ENCODE measurements around the gene CXCR6. TPM values are rescaled to one million over a fixed set of nuclear protein-coding genes. Genes with fewer than 3 reads are reported as not detected.

Gene CXCR6
- total RNA-seq, 1 experiment from 2014 or later: not detected

DNA sequence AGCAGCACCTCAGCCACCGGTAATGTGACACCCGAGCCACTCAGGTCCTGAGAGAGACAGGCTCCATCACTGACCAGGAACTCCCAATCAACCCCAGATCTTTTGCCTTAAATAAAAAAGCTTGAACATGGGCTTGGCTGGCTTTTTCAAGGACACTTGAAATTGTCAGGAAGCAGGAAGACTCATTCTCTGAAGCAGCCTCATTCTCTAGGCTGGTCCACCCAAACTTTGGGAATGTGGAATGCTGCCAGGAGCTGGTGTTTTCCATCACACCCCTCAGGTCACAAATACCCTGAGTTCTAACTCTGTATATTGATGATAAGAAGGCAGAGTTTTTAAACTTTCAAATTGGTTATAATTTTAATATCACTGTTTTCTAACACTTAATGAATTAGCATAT is 17.0 kb downstream of the CXCR6 start (continued):
- TF ChIP-seq ZNF416 (CRISPR knock-in tag; IDR thresholded peaks at IDR 0.05): no peak
- TF ChIP-seq NR1H2 (CRISPR knock-in tag; IDR thresholded peaks at IDR 0.05): no peak

DNA sequence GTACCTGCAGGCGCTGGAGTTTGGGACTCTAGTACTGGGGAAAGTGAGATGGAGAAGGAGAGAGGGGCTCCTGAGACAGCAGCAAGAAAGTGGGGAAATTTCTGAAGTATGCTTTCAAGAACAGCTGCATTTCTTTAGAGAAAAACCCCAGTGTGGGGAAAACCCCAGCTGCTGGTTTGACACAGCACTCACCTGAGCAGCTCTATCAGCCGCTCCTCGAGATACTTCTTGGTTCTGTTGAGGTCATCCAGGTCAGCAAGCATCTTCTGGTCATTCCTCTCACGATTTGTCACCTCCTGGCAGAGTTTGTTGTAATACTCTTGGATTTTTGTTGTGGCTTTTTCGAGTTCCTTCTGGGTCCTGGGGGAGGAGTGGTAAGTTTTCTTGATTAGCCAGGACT is 18.8 kb downstream of the CXCR6 start:
- Mint-ChIP-seq H3K36me3 (peaks cover 76% of the 10 kb centered on the region), H3K27me3 (ENCODE audit: low read depth) (no peaks in the 10 kb centered on the region), H3K9me3 (no peaks in the 10 kb centered on the region), H3K4me1 (no peaks in the 10 kb centered on the region), H3K4me3 (no peak overlapping the region), H3K27ac (no peak overlapping the region)
- ChIA-PET POLR2A (no interaction called here), CTCF (no interaction called here)
- ATAC-seq: no peak
- TF ChIP-seq, protein P1, sequence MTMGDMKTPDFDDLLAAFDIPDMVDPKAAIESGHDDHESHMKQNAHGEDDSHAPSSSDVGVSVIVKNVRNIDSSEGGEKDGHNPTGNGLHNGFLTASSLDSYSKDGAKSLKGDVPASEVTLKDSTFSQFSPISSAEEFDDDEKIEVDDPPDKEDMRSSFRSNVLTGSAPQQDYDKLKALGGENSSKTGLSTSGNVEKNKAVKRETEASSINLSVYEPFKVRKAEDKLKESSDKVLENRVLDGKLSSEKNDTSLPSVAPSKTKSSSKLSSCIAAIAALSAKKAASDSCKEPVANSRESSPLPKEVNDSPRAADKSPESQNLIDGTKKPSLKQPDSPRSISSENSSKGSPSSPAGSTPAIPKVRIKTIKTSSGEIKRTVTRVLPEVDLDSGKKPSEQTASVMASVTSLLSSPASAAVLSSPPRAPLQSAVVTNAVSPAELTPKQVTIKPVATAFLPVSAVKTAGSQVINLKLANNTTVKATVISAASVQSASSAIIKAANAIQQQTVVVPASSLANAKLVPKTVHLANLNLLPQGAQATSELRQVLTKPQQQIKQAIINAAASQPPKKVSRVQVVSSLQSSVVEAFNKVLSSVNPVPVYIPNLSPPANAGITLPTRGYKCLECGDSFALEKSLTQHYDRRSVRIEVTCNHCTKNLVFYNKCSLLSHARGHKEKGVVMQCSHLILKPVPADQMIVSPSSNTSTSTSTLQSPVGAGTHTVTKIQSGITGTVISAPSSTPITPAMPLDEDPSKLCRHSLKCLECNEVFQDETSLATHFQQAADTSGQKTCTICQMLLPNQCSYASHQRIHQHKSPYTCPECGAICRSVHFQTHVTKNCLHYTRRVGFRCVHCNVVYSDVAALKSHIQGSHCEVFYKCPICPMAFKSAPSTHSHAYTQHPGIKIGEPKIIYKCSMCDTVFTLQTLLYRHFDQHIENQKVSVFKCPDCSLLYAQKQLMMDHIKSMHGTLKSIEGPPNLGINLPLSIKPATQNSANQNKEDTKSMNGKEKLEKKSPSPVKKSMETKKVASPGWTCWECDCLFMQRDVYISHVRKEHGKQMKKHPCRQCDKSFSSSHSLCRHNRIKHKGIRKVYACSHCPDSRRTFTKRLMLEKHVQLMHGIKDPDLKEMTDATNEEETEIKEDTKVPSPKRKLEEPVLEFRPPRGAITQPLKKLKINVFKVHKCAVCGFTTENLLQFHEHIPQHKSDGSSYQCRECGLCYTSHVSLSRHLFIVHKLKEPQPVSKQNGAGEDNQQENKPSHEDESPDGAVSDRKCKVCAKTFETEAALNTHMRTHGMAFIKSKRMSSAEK (CRISPR knock-in tag; IDR thresholded peaks at IDR 0.05; ENCODE audit: borderline replicate concordance): no peak
- TF ChIP-seq, protein P2, sequence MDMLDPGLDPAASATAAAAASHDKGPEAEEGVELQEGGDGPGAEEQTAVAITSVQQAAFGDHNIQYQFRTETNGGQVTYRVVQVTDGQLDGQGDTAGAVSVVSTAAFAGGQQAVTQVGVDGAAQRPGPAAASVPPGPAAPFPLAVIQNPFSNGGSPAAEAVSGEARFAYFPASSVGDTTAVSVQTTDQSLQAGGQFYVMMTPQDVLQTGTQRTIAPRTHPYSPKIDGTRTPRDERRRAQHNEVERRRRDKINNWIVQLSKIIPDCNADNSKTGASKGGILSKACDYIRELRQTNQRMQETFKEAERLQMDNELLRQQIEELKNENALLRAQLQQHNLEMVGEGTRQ (CRISPR knock-in tag; IDR thresholded peaks at IDR 0.05): no peak
- TF ChIP-seq, protein P3, sequence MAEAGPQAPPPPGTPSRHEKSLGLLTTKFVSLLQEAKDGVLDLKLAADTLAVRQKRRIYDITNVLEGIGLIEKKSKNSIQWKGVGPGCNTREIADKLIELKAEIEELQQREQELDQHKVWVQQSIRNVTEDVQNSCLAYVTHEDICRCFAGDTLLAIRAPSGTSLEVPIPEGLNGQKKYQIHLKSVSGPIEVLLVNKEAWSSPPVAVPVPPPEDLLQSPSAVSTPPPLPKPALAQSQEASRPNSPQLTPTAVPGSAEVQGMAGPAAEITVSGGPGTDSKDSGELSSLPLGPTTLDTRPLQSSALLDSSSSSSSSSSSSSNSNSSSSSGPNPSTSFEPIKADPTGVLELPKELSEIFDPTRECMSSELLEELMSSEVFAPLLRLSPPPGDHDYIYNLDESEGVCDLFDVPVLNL (CRISPR knock-in tag; IDR thresholded peaks at IDR 0.05; ENCODE audit: borderline replicate concordance, low read depth): no peak
- TF ChIP-seq EMX1 (CRISPR knock-in tag; IDR thresholded peaks at IDR 0.05) (no peak), TP53 (CRISPR knock-in tag; IDR thresholded peaks at IDR 0.05) (no peak), GRHL2 (CRISPR knock-in tag; IDR thresholded peaks at IDR 0.05; ENCODE audit: insufficient replicate concordance, severe bottlenecking) (no peak), RORB (CRISPR knock-in tag; IDR thresholded peaks at IDR 0.05) (no peak), FOXK1 (CRISPR knock-in tag; IDR thresholded peaks at IDR 0.05) (no peak)
- TF ChIP-seq, protein P4, sequence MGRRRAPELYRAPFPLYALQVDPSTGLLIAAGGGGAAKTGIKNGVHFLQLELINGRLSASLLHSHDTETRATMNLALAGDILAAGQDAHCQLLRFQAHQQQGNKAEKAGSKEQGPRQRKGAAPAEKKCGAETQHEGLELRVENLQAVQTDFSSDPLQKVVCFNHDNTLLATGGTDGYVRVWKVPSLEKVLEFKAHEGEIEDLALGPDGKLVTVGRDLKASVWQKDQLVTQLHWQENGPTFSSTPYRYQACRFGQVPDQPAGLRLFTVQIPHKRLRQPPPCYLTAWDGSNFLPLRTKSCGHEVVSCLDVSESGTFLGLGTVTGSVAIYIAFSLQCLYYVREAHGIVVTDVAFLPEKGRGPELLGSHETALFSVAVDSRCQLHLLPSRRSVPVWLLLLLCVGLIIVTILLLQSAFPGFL (CRISPR knock-in tag; IDR thresholded peaks at IDR 0.05; ENCODE audit: borderline replicate concordance): no peak
- DNase-seq (ENCODE audit: low spot score): no peak

DNA sequence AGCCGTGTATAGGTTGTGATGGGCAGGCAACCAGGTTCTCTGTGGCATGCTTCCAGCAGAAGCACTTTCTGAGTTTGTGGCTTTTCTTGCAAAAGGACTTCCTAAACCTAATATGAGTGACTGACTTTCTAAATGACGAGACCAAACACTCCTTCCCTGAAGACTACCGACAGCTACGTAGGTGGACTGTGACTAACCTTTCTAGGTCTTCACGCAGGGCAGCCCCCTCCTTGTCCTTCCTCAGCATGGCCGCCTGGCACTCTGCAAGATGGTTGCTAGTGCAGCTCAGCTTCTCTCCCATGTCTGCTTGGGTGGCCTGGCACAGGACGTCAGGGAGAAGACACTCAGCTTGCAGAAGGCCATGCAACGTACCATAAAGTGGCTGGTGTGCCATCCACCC is 20.9 kb downstream of the CXCR6 start:
- no peak for ATAC-seq
- H3K36me3 Mint-ChIP-seq: peaks cover 78% of the 10 kb centered on the region

DNA sequence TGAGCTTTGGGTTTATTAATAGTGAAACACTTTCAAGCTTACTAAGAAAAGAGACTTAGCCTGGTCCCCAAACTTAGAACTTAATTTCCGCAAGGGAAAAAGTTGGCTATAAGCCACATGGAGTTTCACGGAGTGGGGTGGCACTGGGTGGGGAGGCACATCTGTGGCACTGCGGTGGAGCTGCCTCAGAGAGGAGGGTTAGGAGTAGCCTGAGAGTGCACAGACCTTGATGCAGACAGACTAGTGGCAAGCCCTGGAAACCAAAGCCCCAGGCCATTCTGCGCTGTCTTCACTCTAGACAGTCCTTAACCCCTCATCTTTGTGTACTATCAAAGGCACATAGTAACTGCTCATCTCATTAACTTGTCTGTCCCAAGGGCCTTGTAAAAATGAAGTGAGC is 22.0 kb downstream of the CXCR6 start:
- no peak overlapping the region for H3K27ac Mint-ChIP-seq
- ChIA-PET POLR2A (no interaction called here), CTCF (interaction anchor here (1.4 to 4.0 kb wide), 2 partner anchors 26 to 114 kb away, joined by 5 to 25 read pairs; no protein-coding TSS in a partner anchor)
- no peak for DNase-seq (ENCODE audit: low spot score)
- no peak overlapping the region for H3K4me3 Mint-ChIP-seq
- H3K36me3 Mint-ChIP-seq: peaks cover 71% of the 10 kb centered on the region
- no peak for ATAC-seq
- H3K9me3 Mint-ChIP-seq: no peaks in the 10 kb centered on the region
- H3K4me1 Mint-ChIP-seq: no peaks in the 10 kb centered on the region
- no peaks in the 10 kb centered on the region for H3K27me3 Mint-ChIP-seq (ENCODE audit: low read depth)
- TF ChIP-seq, protein P5, sequence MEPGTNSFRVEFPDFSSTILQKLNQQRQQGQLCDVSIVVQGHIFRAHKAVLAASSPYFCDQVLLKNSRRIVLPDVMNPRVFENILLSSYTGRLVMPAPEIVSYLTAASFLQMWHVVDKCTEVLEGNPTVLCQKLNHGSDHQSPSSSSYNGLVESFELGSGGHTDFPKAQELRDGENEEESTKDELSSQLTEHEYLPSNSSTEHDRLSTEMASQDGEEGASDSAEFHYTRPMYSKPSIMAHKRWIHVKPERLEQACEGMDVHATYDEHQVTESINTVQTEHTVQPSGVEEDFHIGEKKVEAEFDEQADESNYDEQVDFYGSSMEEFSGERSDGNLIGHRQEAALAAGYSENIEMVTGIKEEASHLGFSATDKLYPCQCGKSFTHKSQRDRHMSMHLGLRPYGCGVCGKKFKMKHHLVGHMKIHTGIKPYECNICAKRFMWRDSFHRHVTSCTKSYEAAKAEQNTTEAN (CRISPR knock-in tag; IDR thresholded peaks at IDR 0.05): no peak
- no peak for TF ChIP-seq TCF7 (CRISPR knock-in tag; IDR thresholded peaks at IDR 0.05; ENCODE audit: low read depth)
- TF ChIP-seq, protein P6, sequence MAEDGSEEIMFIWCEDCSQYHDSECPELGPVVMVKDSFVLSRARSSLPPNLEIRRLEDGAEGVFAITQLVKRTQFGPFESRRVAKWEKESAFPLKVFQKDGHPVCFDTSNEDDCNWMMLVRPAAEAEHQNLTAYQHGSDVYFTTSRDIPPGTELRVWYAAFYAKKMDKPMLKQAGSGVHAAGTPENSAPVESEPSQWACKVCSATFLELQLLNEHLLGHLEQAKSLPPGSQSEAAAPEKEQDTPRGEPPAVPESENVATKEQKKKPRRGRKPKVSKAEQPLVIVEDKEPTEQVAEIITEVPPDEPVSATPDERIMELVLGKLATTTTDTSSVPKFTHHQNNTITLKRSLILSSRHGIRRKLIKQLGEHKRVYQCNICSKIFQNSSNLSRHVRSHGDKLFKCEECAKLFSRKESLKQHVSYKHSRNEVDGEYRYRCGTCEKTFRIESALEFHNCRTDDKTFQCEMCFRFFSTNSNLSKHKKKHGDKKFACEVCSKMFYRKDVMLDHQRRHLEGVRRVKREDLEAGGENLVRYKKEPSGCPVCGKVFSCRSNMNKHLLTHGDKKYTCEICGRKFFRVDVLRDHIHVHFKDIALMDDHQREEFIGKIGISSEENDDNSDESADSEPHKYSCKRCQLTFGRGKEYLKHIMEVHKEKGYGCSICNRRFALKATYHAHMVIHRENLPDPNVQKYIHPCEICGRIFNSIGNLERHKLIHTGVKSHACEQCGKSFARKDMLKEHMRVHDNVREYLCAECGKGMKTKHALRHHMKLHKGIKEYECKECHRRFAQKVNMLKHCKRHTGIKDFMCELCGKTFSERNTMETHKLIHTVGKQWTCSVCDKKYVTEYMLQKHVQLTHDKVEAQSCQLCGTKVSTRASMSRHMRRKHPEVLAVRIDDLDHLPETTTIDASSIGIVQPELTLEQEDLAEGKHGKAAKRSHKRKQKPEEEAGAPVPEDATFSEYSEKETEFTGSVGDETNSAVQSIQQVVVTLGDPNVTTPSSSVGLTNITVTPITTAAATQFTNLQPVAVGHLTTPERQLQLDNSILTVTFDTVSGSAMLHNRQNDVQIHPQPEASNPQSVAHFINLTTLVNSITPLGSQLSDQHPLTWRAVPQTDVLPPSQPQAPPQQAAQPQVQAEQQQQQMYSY (CRISPR knock-in tag; IDR thresholded peaks at IDR 0.05): no peak
- TF ChIP-seq KAT7 (CRISPR knock-in tag; IDR thresholded peaks at IDR 0.05; ENCODE audit: borderline replicate concordance): no peak
- TF ChIP-seq FOXP1 (CRISPR knock-in tag; IDR thresholded peaks at IDR 0.05; ENCODE audit: borderline replicate concordance): no peak
- no peak for TF ChIP-seq ZNF416 (CRISPR knock-in tag; IDR thresholded peaks at IDR 0.05)

More for the DNA sequence above, 20.9 kb downstream of the CXCR6 start:
- H3K4me3 Mint-ChIP-seq: no peak overlapping the region
- CTCF ChIA-PET: interaction anchor here (1.4 kb wide), 1 partner anchor 115 kb away, joined by 5 read pairs; no protein-coding TSS in a partner anchor
- H3K27ac Mint-ChIP-seq: no peak overlapping the region
- H3K9me3 Mint-ChIP-seq: no peaks in the 10 kb centered on the region
- POLR2A ChIA-PET: no interaction called here
- no peaks in the 10 kb centered on the region for H3K27me3 Mint-ChIP-seq (ENCODE audit: low read depth)
- no peaks in the 10 kb centered on the region for H3K4me1 Mint-ChIP-seq
- TF ChIP-seq, protein P7, sequence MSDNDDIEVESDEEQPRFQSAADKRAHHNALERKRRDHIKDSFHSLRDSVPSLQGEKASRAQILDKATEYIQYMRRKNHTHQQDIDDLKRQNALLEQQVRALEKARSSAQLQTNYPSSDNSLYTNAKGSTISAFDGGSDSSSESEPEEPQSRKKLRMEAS (CRISPR knock-in tag; IDR thresholded peaks at IDR 0.05): no peak
- no peak for TF ChIP-seq FOXJ3 (CRISPR knock-in tag; IDR thresholded peaks at IDR 0.05; ENCODE audit: borderline replicate concordance)
- no peak for TF ChIP-seq ZNF121 (CRISPR knock-in tag; IDR thresholded peaks at IDR 0.05)
- TF ChIP-seq IRF2 (CRISPR knock-in tag; IDR thresholded peaks at IDR 0.05; ENCODE audit: borderline replicate concordance, low read depth): no peak
- no peak for DNase-seq (ENCODE audit: low spot score)

Measured in WTC11 (cell line).